Measurements from ENCODE around the gene NPHP4.

Gene NPHP4

DNA sequence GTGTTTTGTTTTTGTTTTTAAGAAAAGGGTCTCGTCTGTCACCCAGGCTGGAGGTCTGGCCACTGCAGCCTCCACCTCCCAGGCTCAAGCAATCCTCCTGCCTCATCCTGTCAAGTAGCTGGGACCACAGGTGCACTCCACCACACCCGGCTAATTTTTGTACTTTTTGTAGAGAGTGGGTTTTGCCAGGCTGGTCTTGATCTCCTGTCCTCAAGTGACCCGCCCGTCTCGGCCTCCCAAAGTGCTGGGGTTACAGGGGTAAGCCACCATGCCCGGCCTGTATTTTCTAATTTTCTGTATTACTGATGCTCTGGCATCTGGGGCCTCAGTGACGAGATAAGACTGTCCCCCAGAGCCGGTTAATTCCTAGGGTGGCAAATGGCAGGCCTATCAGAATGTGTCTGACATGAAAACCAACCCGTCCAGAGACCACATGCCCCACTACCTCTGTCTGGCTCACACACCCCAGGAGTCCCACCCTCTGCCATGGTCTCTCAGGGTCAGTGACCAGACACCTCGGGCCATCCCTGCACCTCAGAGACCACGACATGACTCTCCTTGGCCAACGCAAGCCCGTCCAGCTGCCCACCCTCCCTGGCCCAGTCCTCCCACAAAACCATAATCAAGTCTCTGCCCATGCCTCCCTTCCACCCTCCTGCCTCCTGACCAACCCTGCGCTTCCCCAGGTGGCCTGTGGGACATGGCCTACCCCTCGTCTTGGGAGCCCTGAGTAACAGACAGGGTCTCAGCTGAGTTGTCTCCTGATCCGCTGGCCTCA, 12.5 kb downstream of the NPHP4 start:
- TF ChIP-seq, protein P1, sequence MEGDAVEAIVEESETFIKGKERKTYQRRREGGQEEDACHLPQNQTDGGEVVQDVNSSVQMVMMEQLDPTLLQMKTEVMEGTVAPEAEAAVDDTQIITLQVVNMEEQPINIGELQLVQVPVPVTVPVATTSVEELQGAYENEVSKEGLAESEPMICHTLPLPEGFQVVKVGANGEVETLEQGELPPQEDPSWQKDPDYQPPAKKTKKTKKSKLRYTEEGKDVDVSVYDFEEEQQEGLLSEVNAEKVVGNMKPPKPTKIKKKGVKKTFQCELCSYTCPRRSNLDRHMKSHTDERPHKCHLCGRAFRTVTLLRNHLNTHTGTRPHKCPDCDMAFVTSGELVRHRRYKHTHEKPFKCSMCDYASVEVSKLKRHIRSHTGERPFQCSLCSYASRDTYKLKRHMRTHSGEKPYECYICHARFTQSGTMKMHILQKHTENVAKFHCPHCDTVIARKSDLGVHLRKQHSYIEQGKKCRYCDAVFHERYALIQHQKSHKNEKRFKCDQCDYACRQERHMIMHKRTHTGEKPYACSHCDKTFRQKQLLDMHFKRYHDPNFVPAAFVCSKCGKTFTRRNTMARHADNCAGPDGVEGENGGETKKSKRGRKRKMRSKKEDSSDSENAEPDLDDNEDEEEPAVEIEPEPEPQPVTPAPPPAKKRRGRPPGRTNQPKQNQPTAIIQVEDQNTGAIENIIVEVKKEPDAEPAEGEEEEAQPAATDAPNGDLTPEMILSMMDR (IDR thresholded peaks at IDR 0.05) = no peak
- no peaks in the 10 kb centered on the region for H3K27me3 ChIP-seq (ENCODE audit: control insufficient read depth, insufficient read depth, low read length)
- H3K27ac ChIP-seq = no peak overlapping the region
- no peaks in the 10 kb centered on the region for H3K4me1 ChIP-seq
- H3K36me3 ChIP-seq (ENCODE audit: control insufficient read depth, insufficient read depth, low read length) = no peaks in the 10 kb centered on the region
- H2AFZ ChIP-seq = no peak overlapping the region
- no peaks in the 10 kb centered on the region for H3K9me3 ChIP-seq (ENCODE audit: control insufficient read depth, low read length)
- no peaks in the 10 kb centered on the region for H3K79me2 ChIP-seq
- H3K9ac ChIP-seq = no peak overlapping the region
- no peak overlapping the region for H3K4me2 ChIP-seq (ENCODE audit: low read length)
- no peak overlapping the region for H3K4me3 ChIP-seq (ENCODE audit: low read depth, low read length)

DNA sequence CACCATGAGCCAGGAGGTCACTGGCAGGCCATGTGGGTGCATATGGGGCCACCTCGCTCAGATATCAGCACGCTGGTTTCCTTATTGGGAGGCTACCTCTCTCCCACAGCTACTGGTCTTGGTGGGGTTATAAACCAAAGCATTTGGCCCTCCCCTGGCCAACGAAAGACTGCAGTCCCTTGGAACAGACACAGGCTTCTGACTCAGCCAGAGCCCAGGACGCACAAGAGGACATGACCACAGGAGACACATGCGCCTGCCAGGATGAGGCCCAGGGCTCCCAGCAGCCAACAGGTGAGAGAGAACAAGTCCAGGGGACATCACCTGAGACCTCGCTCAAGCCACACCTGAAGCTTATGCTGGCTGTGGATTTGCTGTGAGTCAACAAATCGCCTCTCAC, 13.8 kb downstream of the NPHP4 start:
- TF ChIP-seq, protein P1 (IDR thresholded peaks at IDR 0.05) = no peak
- Histone ChIP-seq H3K36me3 (ENCODE audit: control insufficient read depth, insufficient read depth, low read length) (no peaks in the 10 kb centered on the region), H3K27me3 (ENCODE audit: control insufficient read depth, insufficient read depth, low read length) (no peaks in the 10 kb centered on the region), H3K9me3 (ENCODE audit: control insufficient read depth, low read length) (no peaks in the 10 kb centered on the region), H2AFZ (no peak overlapping the region), H3K9ac (no peak overlapping the region), H3K4me3 (ENCODE audit: low read depth, low read length) (no peak overlapping the region), H3K4me1 (no peaks in the 10 kb centered on the region), H3K27ac (no peak overlapping the region), H3K4me2 (ENCODE audit: low read length) (no peak overlapping the region), H3K79me2 (no peaks in the 10 kb centered on the region)

DNA sequence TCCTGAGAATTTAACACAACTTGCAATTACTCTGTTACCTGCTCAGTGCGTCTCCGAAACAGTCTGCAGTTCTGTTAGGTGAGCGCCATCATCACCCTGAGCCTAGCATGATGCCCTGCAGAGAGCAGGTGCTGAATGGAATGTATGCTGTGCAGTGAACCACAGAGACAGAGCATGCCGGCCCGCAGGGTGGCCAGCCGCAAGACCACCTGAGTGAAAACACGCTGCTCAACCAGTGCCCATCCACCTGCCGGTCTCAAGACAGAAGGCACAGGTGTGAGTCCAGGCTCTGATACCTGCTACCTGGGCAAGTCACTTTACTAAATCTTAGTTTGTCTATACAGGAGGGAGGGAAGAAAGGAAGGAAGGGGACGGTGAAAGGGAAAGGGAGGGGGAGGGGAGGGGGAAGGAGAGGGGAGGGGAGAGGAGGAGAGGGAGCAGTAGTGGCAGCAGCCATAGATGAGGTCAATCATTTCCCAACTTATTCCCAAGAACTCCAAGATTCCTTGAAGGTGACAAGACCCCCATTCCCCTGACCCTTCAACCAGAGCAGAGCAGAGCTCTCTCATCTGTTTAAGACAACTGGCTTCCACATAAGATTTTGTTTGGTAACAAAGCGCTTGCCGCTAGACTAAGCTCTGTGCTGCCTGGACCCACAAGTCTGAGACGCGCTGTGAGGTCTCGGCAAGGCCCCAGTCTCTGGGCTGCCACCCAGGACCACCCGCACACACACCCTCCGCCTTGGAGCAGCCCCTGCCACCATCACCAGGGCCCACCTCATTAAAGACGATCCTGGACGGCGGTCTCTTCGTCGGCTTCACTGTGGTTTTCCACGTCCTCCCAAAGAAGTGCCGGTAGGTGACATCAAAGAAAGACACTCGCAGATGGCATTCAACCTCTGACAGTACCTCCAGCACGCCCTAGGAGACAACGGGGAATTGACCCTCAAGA, 14.5 kb downstream of the NPHP4 start:
- Histone ChIP-seq H3K36me3 (ENCODE audit: control insufficient read depth, insufficient read depth, low read length) (no peaks in the 10 kb centered on the region), H3K9me3 (ENCODE audit: control insufficient read depth, low read length) (no peaks in the 10 kb centered on the region), H3K4me1 (no peaks in the 10 kb centered on the region), H3K27ac (no peak overlapping the region), H2AFZ (no peak overlapping the region), H3K4me3 (ENCODE audit: low read depth, low read length) (no peak overlapping the region), H3K4me2 (ENCODE audit: low read length) (no peak overlapping the region), H3K27me3 (ENCODE audit: control insufficient read depth, insufficient read depth, low read length) (no peaks in the 10 kb centered on the region), H3K79me2 (no peaks in the 10 kb centered on the region), H3K9ac (no peak overlapping the region)
- TF ChIP-seq, protein P1 (IDR thresholded peaks at IDR 0.05) = no peak

DNA sequence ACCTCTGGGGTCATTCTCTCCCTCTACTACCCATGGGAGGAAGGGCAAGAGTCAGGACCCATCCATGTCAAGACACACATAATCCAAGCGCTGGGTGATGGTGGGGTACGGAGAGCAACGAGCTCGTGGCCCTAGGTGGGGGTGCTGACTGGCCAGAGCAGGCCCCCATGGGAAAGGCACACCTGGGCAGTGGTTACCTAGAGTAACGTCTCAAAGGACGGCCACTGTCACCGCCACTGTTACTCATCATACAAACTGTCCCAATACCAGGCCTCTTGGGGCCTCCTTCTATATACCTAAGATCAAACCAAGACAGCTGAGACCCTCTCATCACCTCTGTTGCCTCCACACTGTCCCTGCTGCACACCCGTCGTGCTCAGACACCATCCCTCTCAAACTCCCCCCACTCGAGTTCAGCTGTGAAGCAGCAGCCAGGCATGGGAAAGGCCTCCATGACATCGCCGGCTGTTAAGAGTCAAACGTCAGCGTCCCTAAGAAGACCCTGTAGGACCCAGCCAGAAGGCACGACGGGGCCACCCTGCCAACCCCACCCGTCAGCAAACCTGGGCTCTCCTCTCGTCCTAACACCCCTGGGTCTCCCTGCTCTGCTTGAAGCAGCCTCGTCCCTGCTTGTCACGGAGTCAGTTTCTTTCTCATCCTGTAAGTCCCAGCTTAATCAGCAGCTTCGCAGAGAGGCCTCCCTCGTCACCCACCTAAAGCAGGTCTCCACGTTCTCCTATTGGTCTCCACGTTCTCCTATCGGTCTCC, 15.3 kb downstream of the NPHP4 start:
- Histone ChIP-seq H3K4me2 (ENCODE audit: low read length) (no peak overlapping the region), H2AFZ (no peak overlapping the region), H3K27me3 (ENCODE audit: control insufficient read depth, insufficient read depth, low read length) (no peaks in the 10 kb centered on the region), H3K79me2 (no peaks in the 10 kb centered on the region), H3K27ac (no peak overlapping the region), H3K9ac (no peak overlapping the region), H3K4me3 (ENCODE audit: low read depth, low read length) (no peak overlapping the region), H3K36me3 (ENCODE audit: control insufficient read depth, insufficient read depth, low read length) (no peaks in the 10 kb centered on the region), H3K9me3 (ENCODE audit: control insufficient read depth, low read length) (no peaks in the 10 kb centered on the region), H3K4me1 (no peaks in the 10 kb centered on the region)
- TF ChIP-seq, protein P1 (IDR thresholded peaks at IDR 0.05) = no peak
